Measurements from ENCODE around the gene SDK2.

Gene SDK2

DNA sequence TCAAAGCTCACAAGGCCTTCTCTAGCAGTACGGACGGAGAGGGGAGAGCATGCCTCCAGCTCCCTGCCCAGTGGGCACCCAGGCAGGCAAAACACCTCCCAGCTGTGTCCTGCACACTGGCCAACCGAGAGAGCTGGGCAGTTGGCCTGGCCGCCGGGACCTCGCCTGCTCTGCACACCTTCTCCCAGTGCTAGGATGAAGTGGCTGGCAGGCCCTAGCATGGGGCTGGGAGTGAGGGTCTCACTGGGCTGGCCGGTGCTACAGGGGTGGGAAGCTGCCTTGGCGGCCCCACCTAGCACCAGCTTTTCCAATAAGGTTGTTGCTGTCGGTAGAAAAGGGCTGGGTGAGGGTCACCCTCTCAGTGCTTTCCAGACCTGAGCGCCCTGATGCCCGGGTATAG, 60.2 kb downstream of the SDK2 start:
- no peak for DNase-seq

DNA sequence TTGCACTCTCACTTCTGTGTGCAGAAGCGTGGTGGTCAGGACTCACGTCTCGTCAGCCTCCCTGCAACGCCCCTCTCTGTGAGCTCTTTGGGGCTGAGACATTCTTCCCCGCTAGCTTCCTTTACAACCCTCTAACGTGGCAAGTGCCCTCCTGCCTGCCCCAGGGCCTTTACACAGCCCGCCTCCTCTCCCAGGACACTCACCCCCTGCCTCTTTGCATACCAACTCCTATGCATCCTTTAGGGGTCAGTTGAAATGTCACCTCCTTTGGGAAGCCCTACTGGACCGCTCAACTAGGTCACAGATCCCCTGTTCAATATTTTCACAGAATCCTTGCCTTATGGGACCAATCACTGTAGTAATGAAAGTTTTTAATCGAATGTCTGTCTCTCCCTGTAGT, 61.4 kb downstream of the SDK2 start:
- DNase-seq, result no peak

DNA sequence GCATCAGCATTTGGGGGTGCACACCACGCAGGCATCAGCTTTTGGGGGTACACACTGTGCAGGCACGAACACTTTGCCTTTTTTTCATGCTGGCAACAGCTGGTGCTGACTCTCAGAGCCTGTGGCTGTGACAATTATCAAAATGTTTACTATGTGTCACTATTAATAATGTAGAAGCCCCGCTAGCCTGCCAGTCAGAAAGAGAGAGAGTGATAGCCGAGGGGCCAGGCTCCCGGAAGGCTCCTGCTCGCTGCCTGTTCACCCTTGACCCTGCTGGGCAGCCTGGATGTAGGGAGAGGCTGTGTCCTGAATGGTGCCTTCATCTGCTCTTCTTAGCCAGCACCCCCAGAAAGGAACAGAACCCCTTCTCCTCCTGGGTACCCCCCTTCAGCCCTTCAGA, 61.9 kb downstream of the SDK2 start:
- DNase-seq, result no peak

DNA sequence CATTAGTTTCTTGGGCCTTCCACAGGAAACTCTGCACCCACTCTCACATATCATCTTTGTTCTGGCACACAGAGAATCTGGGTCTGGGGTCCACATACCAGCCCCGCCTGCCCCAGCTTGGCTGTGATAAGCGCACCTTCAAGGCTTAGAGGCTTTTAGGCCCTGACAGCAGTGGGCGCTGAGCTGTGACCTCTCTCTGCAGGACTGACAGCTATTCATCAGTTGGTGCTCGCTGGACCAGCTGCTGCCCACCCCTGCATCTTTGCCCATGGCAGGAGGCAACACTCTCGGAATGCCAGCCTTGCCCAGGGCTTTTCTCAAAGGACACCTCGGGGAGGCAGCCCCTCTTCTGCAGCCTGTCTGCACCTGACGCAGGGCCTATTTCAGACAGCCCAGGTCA, 62.9 kb downstream of the SDK2 start:
- DNase-seq, result no peak

DNA sequence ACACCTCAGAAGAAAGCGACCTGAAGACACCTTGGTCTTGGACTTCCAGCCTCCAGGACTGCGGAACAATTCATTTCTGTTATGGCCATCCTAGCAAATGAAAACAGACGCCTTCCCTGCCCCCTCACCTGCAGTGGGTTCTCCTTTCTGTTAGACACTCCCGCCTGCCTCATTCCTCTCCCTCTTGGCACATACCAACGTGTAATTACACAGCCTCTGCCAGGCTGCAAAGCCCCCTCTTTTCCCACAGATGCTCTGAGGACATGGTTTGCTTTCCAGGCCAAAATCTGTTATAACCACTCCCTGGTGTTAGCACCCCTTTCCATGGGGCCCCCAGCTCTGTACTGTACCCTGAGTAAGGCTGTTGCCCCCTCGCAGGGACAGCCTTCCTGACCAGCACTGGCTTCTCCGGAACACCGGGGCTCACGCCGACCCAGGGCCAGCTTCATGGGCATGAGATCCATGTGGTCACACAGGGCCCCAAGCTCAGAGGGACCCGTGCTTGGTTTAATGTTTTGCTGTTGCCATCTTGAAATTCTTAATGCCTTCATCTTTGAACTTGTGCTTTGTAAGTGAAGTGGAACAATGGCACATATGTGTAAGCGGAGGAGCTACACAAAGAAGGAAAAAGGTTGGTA, 64.1 kb downstream of the SDK2 start:
- no peak for DNase-seq

DNA sequence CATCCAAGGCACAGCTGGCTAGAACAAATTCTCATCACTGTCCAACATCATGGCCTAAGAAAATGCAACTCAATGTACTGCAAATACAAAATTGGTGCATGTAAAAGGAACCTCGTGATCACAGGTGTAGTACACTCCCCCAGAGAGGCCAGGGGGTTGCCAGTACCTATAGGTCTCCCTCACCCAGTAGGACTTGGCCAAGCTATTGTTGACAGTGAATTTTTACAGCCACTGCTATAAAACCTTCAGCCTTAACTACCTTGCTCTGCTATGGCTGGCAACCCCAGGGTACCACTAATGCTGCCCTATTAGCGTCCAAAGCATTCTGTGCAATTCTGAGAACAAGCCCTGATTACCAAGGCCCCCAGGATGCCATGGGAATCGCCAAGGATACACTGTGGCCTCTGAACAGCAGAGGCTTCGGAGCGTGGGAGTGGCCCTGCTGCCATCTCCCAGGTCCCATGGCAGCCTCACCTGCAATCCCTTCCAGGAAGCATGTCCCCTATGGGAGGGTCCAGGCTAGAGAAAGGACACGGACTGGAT, 67.6 kb downstream of the SDK2 start:
- DNase-seq, result no peak

DNA sequence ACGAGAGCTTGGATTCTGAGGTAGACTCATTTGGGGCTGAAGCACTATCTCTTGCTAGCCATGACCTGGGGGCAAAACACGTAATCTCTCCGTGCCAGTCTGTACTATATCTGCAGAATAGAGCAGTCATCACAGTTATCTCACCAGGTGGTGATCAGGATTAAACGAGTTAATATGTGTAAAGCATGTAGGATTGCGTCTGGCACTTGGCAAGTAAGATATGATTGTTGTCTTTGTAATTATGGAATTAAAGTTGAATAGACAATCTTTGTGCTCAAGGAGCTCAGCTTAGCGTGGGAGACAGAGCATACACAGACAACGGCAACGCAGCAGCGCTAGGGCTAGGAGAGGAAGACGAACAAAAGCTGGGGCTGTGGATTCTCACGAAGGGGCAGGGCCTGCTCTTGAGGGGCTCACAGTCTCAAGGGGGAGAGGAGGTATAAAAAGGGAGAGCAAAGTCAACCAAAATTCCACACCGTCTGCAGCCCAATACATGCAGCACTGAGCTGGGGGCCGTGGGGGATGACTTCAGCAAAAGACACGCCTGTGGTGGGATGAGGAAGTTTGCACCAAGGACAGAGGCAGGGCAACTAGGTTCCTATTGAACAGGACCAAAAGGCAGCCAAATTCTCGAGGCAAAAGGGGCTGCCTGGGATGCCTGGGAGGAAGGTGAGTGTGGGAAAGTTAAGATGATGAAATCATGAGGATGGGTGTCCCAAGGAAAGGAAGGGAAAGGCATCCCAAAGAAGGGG, 68.6 kb downstream of the SDK2 start:
- no peak for DNase-seq

DNA sequence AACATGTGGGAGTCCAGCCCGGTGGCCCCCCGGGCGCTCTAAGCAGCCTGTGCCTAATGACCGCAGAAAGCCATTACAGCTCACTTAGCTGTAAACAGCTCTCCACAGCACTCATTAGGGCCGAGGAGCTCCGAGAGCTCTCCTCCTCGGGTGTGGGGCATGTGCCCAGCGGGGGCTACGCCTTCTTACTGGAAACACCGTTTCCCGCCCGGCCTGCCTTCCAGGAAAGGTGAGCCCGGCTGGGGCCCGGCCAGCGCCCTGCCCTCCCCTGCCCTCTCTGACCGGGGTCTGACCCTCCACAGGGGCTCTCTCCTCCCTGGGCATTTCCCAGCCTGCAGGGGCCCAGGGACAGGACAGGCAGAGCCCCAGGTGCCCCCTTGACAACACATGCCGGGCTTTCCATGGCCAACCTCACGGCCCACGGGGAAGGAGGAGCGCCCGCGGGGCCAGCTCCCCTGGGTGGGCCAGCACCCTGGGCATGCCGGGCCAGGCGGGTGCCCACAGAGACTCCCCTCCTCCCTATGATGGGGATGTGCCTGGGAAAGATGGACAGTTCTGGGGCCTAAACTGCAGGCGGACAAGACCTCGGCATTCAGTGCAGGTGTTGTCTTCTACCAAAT, 72.6 kb downstream of the SDK2 start:
- DNase-seq, result no peak

DNA sequence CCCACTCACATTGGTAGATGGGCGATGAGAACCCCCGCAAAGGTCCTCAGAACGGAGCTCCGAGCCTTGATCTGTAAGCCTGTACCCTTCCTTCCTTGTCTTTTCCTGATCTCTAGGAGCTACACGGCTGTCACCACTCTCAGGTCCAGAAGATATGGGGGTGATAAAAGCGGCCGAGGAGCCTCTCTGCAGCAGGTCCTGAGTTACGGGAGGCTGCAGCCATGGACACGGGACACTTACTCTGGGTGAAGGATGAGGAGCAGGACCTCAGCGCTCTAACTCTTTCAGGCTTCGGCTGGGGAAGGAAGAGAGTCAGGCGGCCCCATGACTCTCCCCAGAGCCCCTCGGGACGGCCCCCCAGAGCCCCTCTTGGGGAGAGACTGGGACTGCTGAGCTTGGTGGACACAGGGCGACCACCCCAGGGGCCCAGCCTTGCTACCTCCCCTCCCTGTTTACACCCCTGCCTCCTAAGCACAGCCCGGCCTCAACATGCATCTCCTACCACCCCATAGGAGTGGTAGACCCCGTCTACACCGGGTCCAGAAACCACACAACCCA, 74.4 kb downstream of the SDK2 start:
- DNase-seq, result no peak

DNA sequence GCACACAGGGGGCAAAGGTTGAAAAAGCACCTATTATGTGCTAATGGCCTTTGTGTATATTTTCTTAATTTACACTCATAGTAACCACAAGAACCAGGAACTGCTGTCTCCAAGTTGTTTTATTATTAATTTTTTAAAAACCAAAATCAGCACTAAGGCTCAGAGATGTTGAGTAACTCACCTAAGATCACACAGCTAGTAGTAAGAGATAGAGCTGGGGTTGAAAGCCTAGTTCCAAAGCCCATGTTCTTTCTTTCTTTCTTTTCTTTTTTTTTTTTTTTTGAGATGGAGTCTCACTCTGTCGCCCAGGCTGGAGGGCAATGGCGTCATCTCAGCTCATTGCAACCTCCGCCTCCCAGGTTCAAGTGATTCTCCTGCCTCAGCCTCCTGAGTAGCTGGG, 75.3 kb downstream of the SDK2 start:
- DNase-seq, result no peak

DNA sequence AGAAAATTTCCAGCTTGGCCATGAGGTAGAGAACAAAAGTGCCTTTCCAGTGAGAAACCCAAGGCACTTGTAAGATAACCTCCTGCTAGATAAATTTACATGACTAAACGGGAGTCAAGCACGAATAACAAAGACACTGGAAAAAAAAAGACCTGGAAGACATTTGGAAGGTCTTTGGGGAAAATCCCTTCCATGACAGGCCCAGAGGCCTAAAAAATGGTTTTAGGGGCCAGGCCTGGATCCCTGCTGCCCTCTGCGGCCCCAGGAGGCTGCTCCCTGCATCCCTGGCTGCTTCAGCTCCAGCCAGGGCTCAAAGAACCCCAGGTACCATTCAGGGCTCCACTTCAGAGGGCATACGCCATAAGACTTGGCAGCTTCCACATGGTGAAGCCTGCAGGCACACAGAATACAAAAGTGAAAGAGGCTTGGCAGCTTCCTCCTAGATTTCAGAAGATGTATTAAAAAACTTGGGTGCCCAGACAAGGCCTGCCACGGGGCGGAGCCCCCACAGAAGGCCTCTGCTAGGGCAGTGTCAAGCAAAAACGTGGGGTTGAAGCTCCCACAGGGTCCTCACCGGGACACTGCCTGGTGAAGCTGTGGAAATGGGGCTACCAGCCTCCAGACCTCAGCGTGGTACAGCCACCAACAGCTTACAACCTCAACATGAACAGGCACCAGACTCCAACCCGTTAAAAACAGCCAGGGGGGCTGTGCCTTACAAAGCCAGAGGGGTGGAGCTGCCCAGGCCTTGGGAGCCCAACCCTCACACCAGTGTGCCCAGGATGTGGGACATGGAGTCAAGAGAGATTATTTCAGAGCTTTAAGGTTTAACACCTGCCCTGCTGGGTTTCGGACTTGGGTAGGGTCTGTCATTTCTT, 77.1 kb downstream of the SDK2 start:
- no peak for DNase-seq

DNA sequence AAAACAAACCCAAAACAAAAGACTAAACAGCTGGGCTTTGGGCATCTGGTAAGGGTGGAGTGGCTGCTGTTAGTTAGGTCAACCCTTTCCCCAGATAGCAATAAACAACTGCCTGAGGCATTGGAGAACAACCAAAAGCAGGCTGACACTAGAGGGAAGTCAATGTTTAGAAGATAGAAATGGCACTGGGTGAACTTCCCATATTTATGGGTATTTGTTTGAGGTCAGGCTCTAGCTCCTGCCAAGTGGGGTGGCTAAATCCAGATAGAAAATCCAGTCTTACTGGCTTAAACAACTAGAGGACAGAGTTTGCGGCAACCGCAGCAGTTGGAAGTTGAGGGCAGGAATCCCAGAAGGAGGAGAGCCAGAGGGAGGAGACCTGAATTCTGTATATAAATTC, 79.4 kb downstream of the SDK2 start:
- no peak for DNase-seq

DNA sequence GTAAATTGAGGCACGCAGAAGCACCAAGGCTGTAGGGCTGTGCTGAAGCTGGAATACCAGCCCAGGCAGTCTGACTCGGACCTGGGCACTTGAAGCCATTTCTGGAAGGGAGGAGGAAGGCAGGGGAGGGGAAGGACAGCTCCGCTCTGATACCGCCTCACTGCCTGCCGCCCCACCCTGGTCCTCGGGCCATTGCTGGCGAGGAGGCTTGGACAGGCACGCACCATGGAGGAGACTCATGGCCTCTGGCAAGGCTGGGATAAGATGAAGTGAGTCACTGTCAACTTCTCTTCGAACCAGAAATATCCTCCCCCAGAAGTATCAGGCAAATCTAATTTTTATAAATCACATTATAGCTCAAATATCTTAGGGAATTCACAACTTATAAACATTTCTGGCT, 81.3 kb downstream of the SDK2 start:
- DNase-seq, result no peak

DNA sequence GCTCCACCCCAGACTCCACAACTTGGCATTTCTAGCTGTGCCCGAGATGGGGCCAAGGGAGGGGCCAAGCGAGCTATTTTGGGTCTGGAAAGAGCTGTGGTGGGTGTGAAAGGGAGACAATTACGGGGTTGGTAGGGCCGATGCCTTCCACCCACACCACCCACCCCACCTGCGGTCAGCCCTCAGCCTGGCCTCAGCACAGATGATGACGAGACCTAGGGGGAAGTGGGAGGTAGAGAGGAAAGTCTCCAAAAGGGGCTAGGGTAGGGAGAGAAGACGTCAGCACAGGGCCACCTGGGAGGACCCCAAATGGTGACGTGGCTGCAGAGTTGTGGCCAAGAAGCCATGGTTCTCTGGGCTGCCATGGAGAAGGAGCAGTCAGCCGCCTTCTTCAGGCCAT, 83.1 kb downstream of the SDK2 start:
- DNase-seq, result no peak

DNA sequence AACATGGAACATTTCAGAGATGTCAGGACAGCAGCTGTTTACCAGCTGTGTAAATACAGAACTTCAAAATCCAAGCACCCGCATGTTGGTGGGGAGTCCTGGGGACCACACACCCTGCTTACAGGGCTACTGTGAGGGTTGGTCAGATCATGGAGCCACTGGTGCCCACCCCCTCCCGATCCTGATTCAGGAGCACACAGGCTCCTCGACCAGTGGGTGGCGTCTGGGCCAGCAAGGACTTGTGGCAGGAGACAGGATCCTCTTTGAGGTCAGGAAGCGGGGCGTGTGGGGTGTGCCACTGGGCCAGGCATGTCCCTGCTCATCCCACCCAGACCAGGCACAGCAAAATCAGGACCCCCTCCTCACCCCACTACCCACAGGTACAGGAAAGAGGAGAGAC, 83.6 kb downstream of the SDK2 start:
- no peak for DNase-seq

DNA sequence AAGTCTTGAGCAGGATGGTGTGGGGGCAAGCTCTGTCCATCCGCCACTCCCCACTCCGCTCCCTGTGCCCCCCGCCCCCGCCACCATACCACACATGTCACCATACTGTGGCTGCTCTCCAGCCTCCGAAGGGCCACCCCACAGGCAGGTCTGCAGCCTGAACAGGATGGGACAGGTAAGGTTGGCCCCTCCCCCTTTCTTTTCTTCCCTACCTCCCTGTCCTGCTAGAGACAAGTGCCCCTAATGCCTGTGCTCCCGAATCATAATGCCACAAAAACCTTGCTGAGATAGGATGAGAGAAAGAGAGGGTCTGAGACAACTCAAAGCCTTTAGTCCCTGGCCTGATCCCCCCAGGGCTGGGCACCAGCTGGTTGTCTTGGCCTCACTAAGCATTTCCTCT, 84.7 kb downstream of the SDK2 start:
- no peak for DNase-seq

DNA sequence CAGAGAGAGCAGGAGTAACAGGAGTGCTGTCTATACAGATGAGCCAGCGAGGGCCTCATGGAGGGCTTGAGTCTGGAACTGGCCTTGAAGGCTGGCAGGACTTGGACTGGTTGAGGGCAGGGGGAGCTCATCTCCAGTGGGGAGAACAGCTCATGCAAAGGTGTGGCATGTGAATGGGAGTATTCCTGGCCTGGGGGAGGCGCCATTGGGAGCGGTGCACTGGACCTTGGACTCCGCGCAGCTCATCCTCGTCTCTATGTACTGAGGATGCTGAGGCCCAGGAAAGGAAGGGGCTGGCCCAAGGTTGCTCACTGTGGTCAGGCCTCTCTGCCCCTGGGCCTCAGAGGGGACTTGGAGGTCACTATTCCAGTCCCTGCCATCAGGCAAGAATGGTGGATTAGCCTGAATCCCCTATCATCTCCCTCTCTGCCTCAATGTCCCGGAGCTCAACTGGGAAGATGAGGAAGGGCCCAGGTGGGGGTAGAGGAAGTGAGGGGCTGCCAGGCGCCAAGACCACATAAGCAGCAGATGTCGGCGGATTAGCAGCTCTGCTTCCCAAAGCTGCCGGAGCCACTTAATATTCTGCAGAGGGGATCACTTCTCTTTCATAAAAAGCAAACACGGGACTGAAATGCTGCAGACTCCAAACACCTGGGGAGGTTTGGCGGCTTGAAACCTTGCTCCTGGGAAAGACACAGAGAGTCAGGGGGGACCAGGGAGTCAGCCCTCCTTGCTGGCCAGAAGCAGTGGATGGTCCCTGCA, 88.9 kb downstream of the SDK2 start:
- DNase-seq, result no peak

DNA sequence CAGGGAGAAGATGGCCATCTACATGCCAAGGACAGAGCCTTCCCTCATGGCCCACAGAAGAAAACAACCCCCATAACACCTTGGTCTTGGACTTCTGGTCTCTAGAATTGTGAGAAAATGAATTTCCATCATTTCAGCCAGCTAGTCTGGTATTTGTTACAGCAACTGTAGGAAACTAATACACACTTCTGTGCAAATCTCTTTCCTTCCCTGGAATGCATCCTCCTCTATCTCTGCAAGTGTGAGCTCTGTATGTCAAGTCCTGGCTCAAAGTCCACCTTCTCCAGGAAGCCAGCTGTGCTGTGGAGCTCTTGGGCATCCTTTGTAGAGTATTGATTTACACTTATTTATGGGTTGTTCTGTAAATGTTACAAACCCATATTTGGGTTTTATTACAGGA, 89.7 kb downstream of the SDK2 start:
- DNase-seq, result no peak

DNA sequence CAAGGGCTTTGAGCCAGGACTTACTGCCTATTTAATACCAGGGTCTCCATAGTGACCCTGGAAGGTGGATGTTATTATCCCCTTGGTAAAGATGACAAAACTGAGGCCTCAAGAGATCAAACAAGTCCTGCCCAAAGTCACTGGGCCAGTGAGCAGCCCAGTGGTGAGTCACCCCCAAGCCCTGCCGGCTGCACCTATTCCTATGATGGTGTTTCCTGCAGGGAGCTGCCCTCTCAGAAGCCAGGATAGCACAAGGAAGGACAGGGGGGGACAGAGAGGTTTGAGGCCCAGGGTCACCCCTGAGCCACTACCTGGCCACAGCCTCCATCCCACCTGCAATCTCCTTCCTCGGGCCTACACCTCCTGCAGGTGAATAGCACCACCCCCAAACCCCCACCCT, 90.9 kb downstream of the SDK2 start:
- no peak for DNase-seq

DNA sequence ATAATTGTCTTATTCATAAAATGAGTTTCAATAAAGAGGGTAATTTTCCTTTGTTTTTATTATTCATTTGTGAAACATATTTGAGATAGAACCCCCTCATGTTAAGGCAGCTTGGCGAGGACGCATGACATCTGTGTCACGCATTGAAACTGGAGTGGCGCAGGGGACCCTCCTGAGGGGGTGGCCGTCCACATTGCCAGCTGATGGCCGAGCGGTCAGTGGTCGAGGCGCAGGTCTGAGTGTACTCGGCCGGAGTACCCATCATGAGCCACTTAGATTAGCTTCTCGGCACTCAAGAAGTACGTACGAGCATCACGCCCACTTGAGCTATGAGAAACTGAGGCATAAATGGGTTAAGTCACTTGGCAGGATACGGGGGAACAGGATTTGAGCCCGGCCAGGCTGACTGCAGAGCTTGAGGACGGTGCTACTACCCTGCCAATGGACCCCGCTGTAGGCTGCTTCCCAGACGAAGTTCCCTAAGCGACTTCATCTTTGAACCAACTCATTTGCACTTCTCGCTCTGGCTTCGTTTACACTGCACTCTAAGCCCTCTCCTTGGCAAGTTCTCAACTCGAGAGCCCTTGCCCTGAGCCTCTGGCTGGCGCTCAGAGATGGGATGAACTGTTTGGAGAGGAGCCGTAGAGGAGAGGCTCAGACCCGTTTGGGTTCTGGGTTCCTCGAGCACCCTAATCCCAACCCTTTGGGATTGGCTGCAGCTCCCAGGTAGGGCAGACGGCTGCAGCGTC, 91.8 kb downstream of the SDK2 start:
- no peak for DNase-seq

DNA sequence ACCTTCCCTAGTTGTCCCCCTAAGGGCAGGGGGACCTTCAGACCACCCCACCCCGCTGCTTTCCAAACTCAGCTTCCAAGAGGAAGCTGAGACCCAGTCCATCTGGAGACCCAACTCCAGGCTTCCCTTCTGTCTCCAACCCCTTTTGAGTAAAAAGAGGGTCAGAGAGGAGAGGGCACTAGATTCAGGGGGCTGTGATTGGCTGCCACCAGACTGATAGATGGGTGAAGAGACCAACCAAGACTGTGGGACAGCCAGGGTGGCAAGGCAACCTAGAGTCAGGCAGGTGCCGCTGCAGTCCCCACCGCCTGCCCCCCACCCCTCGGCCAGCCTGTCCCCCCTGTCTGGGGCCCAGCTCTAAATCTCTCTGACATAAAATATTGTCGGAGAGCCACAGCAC, 92.5 kb downstream of the SDK2 start:
- DNase-seq, result no peak

Data from NCI-H2029 treated with DMSO at 0.1 percent for 48 hours (cell line).